Measurements from ENCODE around the gene PSME4. TPM values are rescaled to one million over a fixed set of nuclear protein-coding genes. Genes with fewer than 3 reads are reported as not detected.

The PSME4 gene
- total RNA-seq, 2 experiments from 2014 or later: 37.8 to 44.3 TPM

Small RNA genes within 50 kb of the gene (microRNA-seq; reads per million reads assigned to microRNA genes)
- not detected for gene MIR3682 (ENCODE audit: borderline replicate concordance)

Other genes with a start within 250 kb of the PSME4 start
- 10 to 100 TPM; 15.8 to 17.4 TPM for gene CHAC2, start 203.2 kb downstream of the PSME4 start, total RNA-seq
- 10 to 100 TPM; 17.3 to 23.4 TPM for gene ASB3, start 184.0 kb downstream of the PSME4 start, total RNA-seq
- 10 to 100 TPM; 18.3 to 20.5 TPM for gene ERLEC1, start 183.9 kb downstream of the PSME4 start, total RNA-seq
- 1 to 10 TPM in 1 of 2 experiments, under 1 TPM in 1; 0.71 to 1.2 TPM for gene GPR75, start 111.0 kb downstream of the PSME4 start, total RNA-seq
- 1 to 10 TPM; 6.0 to 6.9 TPM for gene ACYP2, start 144.6 kb upstream of the PSME4 start, total RNA-seq